Spleen (tissue), 11 donors: ENCODE results near the gene NDUFS8. TPM values are rescaled to one million over a fixed set of nuclear protein-coding genes. Genes with fewer than 3 reads are reported as not detected.

Experiments used
- DNase-seq: peaks from one replicate; pipeline ENCODE4 v3.0.0-alpha.2; 2020
- H3K27ac ChIP-seq, 8 donors: fragments of 200-600 bp; sonication (generic) in 7 of 8; 1 replicate in 4 of 8; 2 replicates in 4 of 8; pipeline versions ENCODE4 v1.5.0 to v1.8.0; 2016 to 2021; ENCODE audit warnings: inconsistent platforms in 4 of 8, mild to moderate bottlenecking in 4 of 8, moderate library complexity in 1 of 8
- H3K27me3 ChIP-seq, 7 donors: fragments of 200-600 bp; sonication (generic) in 6 of 7; replicated peaks in 1 of 7; 1 replicate in 4 of 7; 2 replicates in 3 of 7; pipeline versions ENCODE4 v1.5.0 to v1.8.0; 2016 to 2021; ENCODE audit warnings: inconsistent platforms in 3 of 7, mild to moderate bottlenecking in 1 of 7
- H3K36me3 ChIP-seq, 6 donors: fragments of 200-600 bp; sonication (generic) in 5 of 6; 1 replicate in 4 of 6; 2 replicates in 2 of 6; pipeline versions ENCODE4 v1.5.0 to v1.8.0; 2016 to 2021; ENCODE audit warnings: inconsistent platforms in 2 of 6
- H3K4me1 ChIP-seq, 6 donors: fragments of 200-600 bp; sonication (generic) in 5 of 6; 1 replicate in 3 of 6; 2 replicates in 3 of 6; pipeline versions ENCODE4 v1.5.0 to v1.8.0; 2016 to 2021; ENCODE audit warnings: inconsistent platforms in 3 of 6
- H3K4me3 ChIP-seq, 8 donors: fragments of 200-600 bp; sonication (generic) in 7 of 8; 1 replicate in 4 of 8; 2 replicates in 4 of 8; pipeline versions ENCODE4 v1.5.0 to v1.8.0; 2016 to 2021; ENCODE audit warnings: inconsistent platforms in 4 of 8, mild to moderate bottlenecking in 4 of 8, moderate library complexity in 2 of 8
- H3K9me3 ChIP-seq, 8 donors: fragments of 200-600 bp; sonication (generic) in 7 of 8; 1 replicate in 4 of 8; 2 replicates in 4 of 8; pipeline versions ENCODE4 v1.5.0 to v1.8.0; 2016 to 2021; ENCODE audit warnings: inconsistent platforms in 4 of 8
- CTCF ChIP-seq, 11 experiments: fragments of 200-600 bp in 7 of 11; fragments of 450-650 bp in 4 of 11; sonication (generic) in 4 of 11; IDR thresholded peaks in 8 of 11; conservative IDR thresholded peaks in 3 of 11; 1 replicate in 7 of 11; 2 replicates in 4 of 11; pipeline versions ENCODE4 v1.4.0 to v1.8.0; 2016 to 2021; ENCODE audit warnings: antibody characterized with exemption in 11 of 11, inconsistent platforms in 4 of 11, mild to moderate bottlenecking in 1 of 11
- POLR2A ChIP-seq, 3 donors: fragments of 450-650 bp; IDR thresholded peaks; one replicate each; pipeline ENCODE4 v1.5.1; 2017; ENCODE audit warnings: antibody characterized with exemption in 3 of 3, mild to moderate bottlenecking in 1 of 3
- POLR2AphosphoS5 ChIP-seq, 3 donors: sonication (generic); formaldehyde crosslinking; IDR thresholded peaks; one replicate each; pipeline ENCODE4 v1.5.1; 2017; ENCODE audit warnings: antibody characterized with exemption in 3 of 3
- WGBS, 5 donors: extraction: QIAGEN DNeasy Blood & Tissue Kit in 3 of 5; methylation state at CpG; one replicate each; pipeline versions ENCODE4 v1.1.5 to v1.1.7; 2013 to 2018; 5-methylcytosine and 5-hydroxymethylcytosine counted together
- intact Hi-C: fragments of 100-400 bp; cut with DNase I; formaldehyde crosslinking; loops from one replicate; pipeline ENCODE4 v1.15.0; 2023; ENCODE audit warnings: low total_unique reads
- polyA plus RNA-seq, 3 donors: library from polyadenylated mRNA; stranded (reverse); fragments of 200-250 nt; gene quantifications; one replicate each; pipeline ENCODE4 v1.2.1, GENCODE V29; 2013
- total RNA-seq, 7 donors: library from RNA; depleted of rRNA in 3 of 7; stranded (reverse); fragments of >200 nt in 3 of 7; fragmentation: NEBNext Ultra II Directional in 4 of 7; extraction: Animal tissue kit (Norgen Biotek cat#: 25700) in 4 of 7; gene quantifications; one replicate each; pipeline versions ENCODE4 v1.1.0 to v1.2.1, GENCODE V29; 2016 to 2021
- donor health status: healthy with polysubstance abuse.
- donor health status: DM: no; HTN: no; CAD: no; lungs with moderate emphysema.
- donor health status: DM: no; HTN: no; CAD: no.
- donor health status: Bipolar disorder and iron deficiency.
- donor health status: healthy.
- donor health status: DM: no; HTN: no; CAD: no.
- donor health status: DM: yes; HTN: yes; CAD: no.

Gene NDUFS8
- total and polyA plus RNA-seq, 10 donors: 75.4 to 132 (median 95.1) TPM

- H3K36me3 ChIP-seq: peaks cover 0 to 72% (median 2%) of the 10 kb centered on the region in 6 donors
- 85 to 92% (median 86%) methylated on average over 10 to 11 of the region's 11 CpGs for WGBS, 5 donors
- H3K27ac ChIP-seq: no peak overlapping the region
- TF ChIP-seq CTCF (IDR thresholded peaks at IDR 0.05 in 8 of 11, conservative IDR thresholded peaks at IDR 0.05 in 3 of 11) (peak in 1 of 11 experiments; percentile 29), POLR2AphosphoS5 (IDR thresholded peaks at IDR 0.05) (no peak)
- intact Hi-C loops: no loop called here
- H3K9me3 ChIP-seq: no peaks in the 10 kb centered on the region
- peaks cover 0 to 16% (median 8%) of the 10 kb centered on the region in 6 donors for H3K4me1 ChIP-seq
- DNase-seq: no peak
- no peak overlapping the region for H3K4me3 ChIP-seq
- no peaks in the 10 kb centered on the region for H3K27me3 ChIP-seq
Measured at GRCh38 chr11:68076371-68077042, 46.0 kb downstream of the NDUFS8 start.

DNA sequence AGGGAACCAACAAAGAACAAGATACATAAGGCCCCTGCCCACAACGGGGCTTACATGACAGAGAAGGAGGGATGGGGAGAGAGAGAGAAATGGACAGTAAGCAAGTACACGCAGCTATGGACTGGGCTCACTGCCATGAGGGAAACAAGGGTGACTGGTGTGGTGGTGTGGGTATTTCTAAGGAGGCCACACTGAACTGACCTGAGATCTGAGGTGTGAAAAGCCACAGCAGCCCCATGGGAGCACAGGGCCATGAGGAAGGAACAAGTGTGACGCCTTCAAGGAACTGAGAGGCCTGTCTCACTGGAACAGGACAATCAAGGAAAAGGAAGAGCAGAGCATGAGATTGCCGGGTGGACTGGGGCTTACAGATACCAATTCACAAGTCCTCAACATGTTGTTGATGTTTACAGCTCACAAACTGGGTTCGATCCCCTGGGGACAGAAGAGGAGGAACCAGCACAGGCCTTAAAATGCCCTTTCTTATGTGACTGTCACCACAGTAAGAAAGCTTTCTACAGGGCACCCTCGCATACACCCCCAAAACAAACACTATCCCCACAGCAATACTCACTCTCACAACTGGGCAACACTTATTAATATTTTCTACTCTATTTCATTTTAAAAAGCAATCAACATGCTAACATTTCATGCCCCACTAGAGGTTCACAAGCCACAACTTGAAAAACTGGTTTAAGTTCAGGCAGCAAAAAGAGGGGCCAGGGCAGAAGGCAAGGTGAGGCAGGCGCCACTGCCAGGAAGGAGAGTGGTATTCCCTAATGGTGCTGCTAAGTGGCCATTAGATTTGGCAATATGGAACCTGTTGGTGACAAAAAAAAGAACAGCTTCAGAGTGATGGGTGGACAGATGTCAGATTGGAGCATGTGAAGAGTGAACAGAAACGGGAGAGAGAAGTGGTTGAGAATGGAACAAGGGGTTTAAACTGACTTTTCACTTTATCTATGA, 47.4 kb downstream of the NDUFS8 start:
- Histone ChIP-seq H3K4me3 (no peak overlapping the region), H3K27me3 (no peaks in the 10 kb centered on the region), H3K4me1 (peaks cover 0 to 10% (median 3%) of the 10 kb centered on the region in 6 donors), H3K36me3 (peaks cover 0 to 62% (median 2%) of the 10 kb centered on the region in 6 donors), H3K27ac (no peak overlapping the region), H3K9me3 (no peaks in the 10 kb centered on the region)
- TF ChIP-seq POLR2AphosphoS5 (IDR thresholded peaks at IDR 0.05) (peak in 1 of 3 donors; percentile 7), POLR2A (IDR thresholded peaks at IDR 0.05) (no peak), CTCF (IDR thresholded peaks at IDR 0.05 in 8 of 11, conservative IDR thresholded peaks at IDR 0.05 in 3 of 11) (no peak)
- intact Hi-C loops: no loop called here
- no peak for DNase-seq
- WGBS, 5 donors: 77 to 81% (median 80%) methylated on average over 8 of the region's 8 CpGs

DNA sequence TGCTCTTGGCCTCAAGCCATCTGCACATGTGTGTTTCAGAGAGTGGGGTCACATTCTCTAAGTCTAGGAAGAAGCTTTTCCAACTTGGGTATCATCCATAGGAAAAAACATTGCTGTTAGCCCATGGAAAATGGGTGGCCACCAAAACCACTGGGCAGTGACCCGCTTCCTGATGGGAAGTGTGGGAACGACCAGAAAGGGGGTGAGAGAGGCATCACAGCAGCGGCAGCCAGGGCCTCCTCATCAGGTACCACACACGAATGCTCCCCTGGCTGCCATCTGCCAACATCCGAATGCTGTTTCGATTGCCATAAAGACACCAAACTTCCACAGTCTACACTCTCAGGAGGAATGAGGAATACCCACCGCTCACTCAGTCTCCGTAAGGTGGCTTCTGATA, 50.4 kb downstream of the NDUFS8 start:
- H3K9me3 ChIP-seq: no peaks in the 10 kb centered on the region
- no peaks in the 10 kb centered on the region for H3K27me3 ChIP-seq
- H3K27ac ChIP-seq: no peak overlapping the region
- H3K36me3 ChIP-seq: peaks cover 0 to 35% (median 0%) of the 10 kb centered on the region in 6 donors
- no peak for DNase-seq
- H3K4me1 ChIP-seq: peaks cover 0 to 10% (median 3%) of the 10 kb centered on the region in 6 donors
- intact Hi-C loops: no loop called here
- no peak overlapping the region for H3K4me3 ChIP-seq
- TF ChIP-seq POLR2A (IDR thresholded peaks at IDR 0.05): no peak
- WGBS, 5 donors: 92 to 94% (median 92%) methylated on average over 8 of the region's 8 CpGs

DNA sequence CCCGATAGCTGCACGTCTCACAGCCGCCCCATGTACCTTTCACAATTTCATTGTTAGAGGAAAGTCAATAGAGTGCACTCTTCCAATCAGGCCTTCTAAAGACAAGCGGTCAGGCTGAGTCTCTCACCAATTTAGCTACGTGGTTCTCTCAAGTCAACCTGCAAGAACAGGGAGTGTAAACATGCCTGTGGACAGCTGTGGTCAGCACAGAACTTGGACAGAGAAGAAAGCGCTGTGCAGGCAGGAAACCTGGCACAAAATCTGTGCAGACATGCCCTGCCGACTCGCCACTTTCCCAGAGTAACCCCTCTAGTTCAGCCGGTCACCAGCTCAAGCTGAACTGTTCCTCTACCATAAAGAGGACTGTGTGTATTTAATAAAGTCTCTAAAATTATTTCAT, 51.2 kb downstream of the NDUFS8 start:
- 90 to 97% (median 92%) methylated on average over 9 of the region's 9 CpGs for WGBS, 5 donors
- Histone ChIP-seq H3K27ac (no peak overlapping the region), H3K9me3 (no peaks in the 10 kb centered on the region), H3K27me3 (no peaks in the 10 kb centered on the region), H3K4me3 (no peak overlapping the region), H3K4me1 (peaks cover 0 to 10% (median 3%) of the 10 kb centered on the region in 6 donors), H3K36me3 (peaks cover 0 to 35% (median 0%) of the 10 kb centered on the region in 6 donors)
- intact Hi-C loops: no loop called here
- no peak for DNase-seq
- no peak for TF ChIP-seq POLR2A (IDR thresholded peaks at IDR 0.05)

DNA sequence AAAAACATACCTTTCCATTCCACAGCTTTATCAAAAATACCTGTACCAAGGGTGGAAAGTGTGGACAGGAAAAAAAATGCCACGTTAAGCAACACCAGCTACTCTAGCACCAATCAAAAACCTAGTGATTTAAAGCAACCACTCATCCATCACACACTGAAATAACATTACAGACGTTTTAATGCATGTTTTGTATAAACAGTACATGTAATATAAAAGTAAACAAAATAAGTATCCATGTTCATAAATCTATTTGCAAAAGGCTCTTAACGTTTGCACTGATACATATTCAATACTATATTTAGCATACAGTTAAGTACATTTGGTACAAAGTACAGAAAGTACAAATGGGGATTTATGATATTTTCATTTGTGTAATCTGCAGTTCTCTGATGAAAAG, 52.0 kb downstream of the NDUFS8 start:
- DNase-seq: no peak
- no peaks in the 10 kb centered on the region for H3K27me3 ChIP-seq
- H3K27ac ChIP-seq: no peak overlapping the region
- no peak overlapping the region for H3K4me3 ChIP-seq
- no peaks in the 10 kb centered on the region for H3K9me3 ChIP-seq
- H3K4me1 ChIP-seq: peaks cover 0 to 9% (median 1%) of the 10 kb centered on the region in 6 donors
- no peak for TF ChIP-seq CTCF (IDR thresholded peaks at IDR 0.05 in 8 of 11, conservative IDR thresholded peaks at IDR 0.05 in 3 of 11)
- TF ChIP-seq POLR2AphosphoS5 (IDR thresholded peaks at IDR 0.05): no peak
- no peak for TF ChIP-seq POLR2A (IDR thresholded peaks at IDR 0.05)
- WGBS, 5 donors: 73 to 89% (median 76%) methylated on average over 3 of the region's 3 CpGs
- intact Hi-C loops: no loop called here
- H3K36me3 ChIP-seq: peaks cover 0 to 34% (median 0%) of the 10 kb centered on the region in 6 donors
